Tibial nerve (tissue), 4 donors: ENCODE measurements around the gene MGST2. TPM values are rescaled to one million over a fixed set of nuclear protein-coding genes. Genes with fewer than 3 reads are reported as not detected.

Experiments used
- DNase-seq, 2 donors: peaks; one replicate each; pipeline ENCODE4 v3.0.0-alpha.2; 2019; ENCODE audit warnings: low spot score in 2 of 2
- H3K27ac ChIP-seq, 4 donors: fragments of 200-600 bp; sonication (generic) in 3 of 4; one replicate each; pipeline ENCODE4 v1.5.1; 2017 to 2019; ENCODE audit warnings: mild to moderate bottlenecking in 1 of 4
- H3K27me3 ChIP-seq, 2 donors: fragments of 200-600 bp; sonication (generic) in 1 of 2; one replicate each; pipeline versions ENCODE4 v1.5.1 to v1.6.0; 2017 to 2019
- H3K36me3 ChIP-seq, 3 donors: fragments of 200-600 bp; sonication (generic); one replicate each; pipeline ENCODE4 v1.5.1; 2018 to 2019
- H3K4me1 ChIP-seq, 4 donors: fragments of 200-600 bp; sonication (generic) in 3 of 4; one replicate each; pipeline ENCODE4 v1.5.1; 2017 to 2019
- H3K4me3 ChIP-seq, 4 donors: fragments of 200-600 bp; sonication (generic) in 3 of 4; one replicate each; pipeline ENCODE4 v1.5.1; 2017 to 2019; ENCODE audit warnings: mild to moderate bottlenecking in 1 of 4, moderate library complexity in 1 of 4
- H3K9me3 ChIP-seq, 4 donors: fragments of 200-600 bp; sonication (generic) in 3 of 4; one replicate each; pipeline ENCODE4 v1.5.1; 2017 to 2019
- EP300 ChIP-seq, 2 donors: sonication (generic); formaldehyde crosslinking; IDR thresholded peaks; one replicate each; pipeline ENCODE4 v1.6.1; 2017; ENCODE audit warnings: antibody characterized with exemption in 2 of 2, mild to moderate bottlenecking in 1 of 2
- POLR2A ChIP-seq, 2 donors: fragments of 450-650 bp; IDR thresholded peaks; one replicate each; pipeline ENCODE4 v1.6.1; 2017; ENCODE audit warnings: antibody characterized with exemption in 2 of 2, mild to moderate bottlenecking in 2 of 2, moderate library complexity in 2 of 2
- WGBS, 2 donors: methylation state at CpG; one replicate each; pipeline ENCODE4 v1.1.5; 2018; 5-methylcytosine and 5-hydroxymethylcytosine counted together
- total RNA-seq, 4 donors: library from RNA; depleted of rRNA; stranded (reverse); fragments of >200 nt; gene quantifications; one replicate each; pipeline ENCODE4 v1.1.0, GENCODE V29; 2016
- TF ChIP-seq, protein P1 (sequence below), 5 experiments: fragments of 200-600 bp in 3 of 5; fragments of 450-650 bp in 2 of 5; sonication (generic) in 3 of 5; IDR thresholded peaks; one replicate each; pipeline ENCODE4 v1.5.1; 2016 to 2019; ENCODE audit warnings: antibody characterized with exemption in 5 of 5, mild to moderate bottlenecking in 3 of 5, moderate library complexity in 2 of 5

The MGST2 gene
- total RNA-seq, 4 donors from 2014 or later: 12.2 to 27.3 (median 26.8) TPM

DNA sequence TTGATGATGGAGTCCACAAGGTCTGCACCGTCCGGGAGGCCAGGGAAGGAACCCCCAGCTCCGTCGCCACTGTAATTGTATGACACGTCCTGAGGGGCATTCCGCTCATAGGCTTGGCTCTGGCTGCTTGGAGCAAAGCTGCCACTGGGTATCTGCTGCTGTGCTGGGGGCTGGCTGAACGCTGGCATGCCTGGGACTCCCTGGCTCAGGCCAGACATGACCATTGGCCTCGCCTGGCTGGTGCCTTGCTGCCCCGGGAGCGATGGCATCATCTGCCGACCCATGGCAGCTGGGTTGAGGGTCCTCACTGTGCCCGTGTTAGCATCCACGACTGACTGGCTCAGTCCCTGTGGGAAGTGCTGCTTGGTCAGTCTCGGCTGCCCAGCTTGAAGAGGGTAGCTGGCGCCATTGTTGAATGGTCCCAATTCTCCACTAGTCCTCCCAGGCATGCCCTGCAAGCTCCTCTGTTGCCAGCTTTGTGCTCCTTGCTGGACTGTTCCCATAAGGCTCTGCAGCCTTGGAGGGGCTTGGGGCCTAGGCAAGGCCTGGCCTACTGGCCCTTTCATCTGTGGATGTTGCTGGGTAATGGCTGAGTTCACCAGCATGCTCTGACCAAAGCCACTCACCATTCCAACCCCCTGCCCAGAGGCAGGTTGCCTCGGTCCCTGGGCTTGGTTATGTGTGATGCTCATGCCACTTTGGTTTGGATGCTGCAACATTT is 53.9 kb downstream of the MGST2 start:
- no peak for TF ChIP-seq EP300 (IDR thresholded peaks at IDR 0.05)
- TF ChIP-seq POLR2A (IDR thresholded peaks at IDR 0.05): no peak
- TF ChIP-seq, protein P1, sequence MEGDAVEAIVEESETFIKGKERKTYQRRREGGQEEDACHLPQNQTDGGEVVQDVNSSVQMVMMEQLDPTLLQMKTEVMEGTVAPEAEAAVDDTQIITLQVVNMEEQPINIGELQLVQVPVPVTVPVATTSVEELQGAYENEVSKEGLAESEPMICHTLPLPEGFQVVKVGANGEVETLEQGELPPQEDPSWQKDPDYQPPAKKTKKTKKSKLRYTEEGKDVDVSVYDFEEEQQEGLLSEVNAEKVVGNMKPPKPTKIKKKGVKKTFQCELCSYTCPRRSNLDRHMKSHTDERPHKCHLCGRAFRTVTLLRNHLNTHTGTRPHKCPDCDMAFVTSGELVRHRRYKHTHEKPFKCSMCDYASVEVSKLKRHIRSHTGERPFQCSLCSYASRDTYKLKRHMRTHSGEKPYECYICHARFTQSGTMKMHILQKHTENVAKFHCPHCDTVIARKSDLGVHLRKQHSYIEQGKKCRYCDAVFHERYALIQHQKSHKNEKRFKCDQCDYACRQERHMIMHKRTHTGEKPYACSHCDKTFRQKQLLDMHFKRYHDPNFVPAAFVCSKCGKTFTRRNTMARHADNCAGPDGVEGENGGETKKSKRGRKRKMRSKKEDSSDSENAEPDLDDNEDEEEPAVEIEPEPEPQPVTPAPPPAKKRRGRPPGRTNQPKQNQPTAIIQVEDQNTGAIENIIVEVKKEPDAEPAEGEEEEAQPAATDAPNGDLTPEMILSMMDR (IDR thresholded peaks at IDR 0.05): no peak
- Histone ChIP-seq H3K27ac (no peak overlapping the region), H3K27me3 (no peaks in the 10 kb centered on the region), H3K4me1 (no peaks in the 10 kb centered on the region), H3K36me3 (peaks cover 0 to 43% (median 0%) of the 10 kb centered on the region in 3 donors), H3K9me3 (no peaks in the 10 kb centered on the region), H3K4me3 (no peak overlapping the region)
- WGBS, 2 donors: 91 to 93% methylated on average over 12 to 14 of the region's 16 CpGs
- DNase-seq: no peak

DNA sequence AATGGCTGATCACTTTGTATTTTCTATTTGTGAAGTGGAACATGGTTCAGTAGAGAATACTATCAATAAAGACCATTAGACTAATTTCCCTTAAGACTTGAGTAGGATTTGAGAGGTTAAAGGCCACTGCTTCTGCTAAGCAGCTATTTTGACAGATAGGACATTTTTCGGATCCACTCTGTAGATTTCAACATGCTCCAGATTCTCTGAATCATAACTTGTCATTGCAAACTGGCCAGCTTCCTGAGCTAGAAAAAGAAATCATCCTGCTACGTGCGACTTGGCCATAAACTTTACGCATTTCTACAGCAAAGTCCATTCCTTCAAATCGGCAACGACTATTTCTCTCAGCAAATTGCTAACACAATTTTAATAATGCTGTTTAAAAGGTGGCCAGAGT is 55.2 kb downstream of the MGST2 start:
- TF ChIP-seq, protein P1 (IDR thresholded peaks at IDR 0.05): no peak
- TF ChIP-seq EP300 (IDR thresholded peaks at IDR 0.05) (no peak), POLR2A (IDR thresholded peaks at IDR 0.05) (no peak)
- Histone ChIP-seq H3K9me3 (no peaks in the 10 kb centered on the region), H3K36me3 (peaks cover 0 to 46% (median 0%) of the 10 kb centered on the region in 3 donors), H3K27me3 (no peaks in the 10 kb centered on the region), H3K27ac (no peak overlapping the region), H3K4me1 (no peaks in the 10 kb centered on the region), H3K4me3 (no peak overlapping the region)
- WGBS, 2 donors: 86 to 90% methylated on average over 6 of the region's 6 CpGs
- DNase-seq: no peak

DNA sequence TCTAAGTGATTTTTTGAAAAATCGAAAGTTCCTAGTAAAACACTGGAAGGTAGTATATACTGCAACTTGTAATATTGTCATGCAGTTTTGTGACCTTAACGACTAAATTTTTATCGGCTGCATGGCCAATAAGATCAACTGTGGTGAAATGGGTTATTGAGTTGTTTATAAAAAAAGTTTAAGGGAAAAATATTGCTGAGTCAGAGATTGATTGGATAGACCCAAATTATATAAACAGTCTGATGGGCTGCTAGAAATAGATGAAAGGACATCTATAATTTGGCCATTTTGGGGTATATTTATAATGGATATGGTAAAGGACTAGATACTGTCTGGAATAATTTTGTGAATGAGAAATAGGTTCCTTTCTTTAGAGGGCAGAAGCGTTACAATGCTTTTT is 56.2 kb downstream of the MGST2 start:
- 72 to 74% methylated on average over 4 of the region's 4 CpGs for whole genome bisulfite sequencing, 2 donors
- Histone ChIP-seq H3K9me3 (no peaks in the 10 kb centered on the region), H3K27me3 (no peaks in the 10 kb centered on the region), H3K4me3 (no peak overlapping the region), H3K27ac (no peak overlapping the region), H3K4me1 (no peaks in the 10 kb centered on the region), H3K36me3 (peaks cover 0 to 43% (median 0%) of the 10 kb centered on the region in 3 donors)
- DNase-seq: no peak
- TF ChIP-seq, protein P1 (IDR thresholded peaks at IDR 0.05): no peak
- TF ChIP-seq EP300 (IDR thresholded peaks at IDR 0.05): no peak
- no peak for TF ChIP-seq POLR2A (IDR thresholded peaks at IDR 0.05)

DNA sequence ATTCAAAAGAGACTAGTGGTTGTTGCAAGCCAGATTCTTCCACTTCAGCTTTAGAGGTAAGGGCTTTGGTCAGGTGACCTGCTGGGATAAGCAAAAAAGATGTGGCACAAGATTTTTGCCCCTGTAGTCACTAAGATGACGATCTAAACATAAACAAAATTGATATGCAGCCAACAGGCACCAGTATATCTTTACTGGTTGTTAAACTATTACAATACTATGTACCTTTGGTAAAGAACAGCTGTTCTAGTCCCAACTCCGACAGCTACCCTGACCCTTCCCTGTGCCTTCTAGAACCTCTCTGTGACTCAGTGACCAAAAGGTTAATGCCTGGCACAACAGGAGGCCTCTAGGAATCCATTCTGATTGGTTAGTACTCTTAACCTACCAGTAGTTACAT is 59.6 kb downstream of the MGST2 start:
- no peak overlapping the region for H3K27ac ChIP-seq
- H3K36me3 ChIP-seq: peaks cover 0 to 35% (median 0%) of the 10 kb centered on the region in 3 donors
- H3K27me3 ChIP-seq: no peaks in the 10 kb centered on the region
- TF ChIP-seq EP300 (IDR thresholded peaks at IDR 0.05) (no peak), POLR2A (IDR thresholded peaks at IDR 0.05) (no peak)
- TF ChIP-seq, protein P1 (IDR thresholded peaks at IDR 0.05): no peak
- no peak for DNase-seq
- 87 to 98% methylated on average over 2 of the region's 2 CpGs for WGBS, 2 donors
- no peaks in the 10 kb centered on the region for H3K4me1 ChIP-seq
- H3K4me3 ChIP-seq: no peak overlapping the region
- H3K9me3 ChIP-seq: no peaks in the 10 kb centered on the region

DNA sequence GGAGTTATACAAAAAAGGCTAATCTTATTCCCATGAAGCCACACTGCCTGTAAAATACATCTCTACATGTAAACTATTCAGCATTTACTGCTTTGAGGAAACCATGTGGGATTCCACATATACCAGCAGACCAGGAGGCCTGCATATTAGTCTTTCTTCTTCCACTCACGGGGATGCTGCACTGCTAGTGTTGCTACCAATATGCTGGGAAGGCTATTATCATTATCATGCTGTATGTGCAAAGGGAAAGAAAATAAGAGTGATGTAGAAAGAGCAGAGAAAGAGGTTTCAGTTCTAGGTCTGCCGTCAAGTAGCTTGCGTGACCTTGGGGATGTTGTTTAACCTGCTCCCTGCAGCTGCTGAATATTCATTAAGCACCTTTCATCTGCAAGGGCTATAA is 61.0 kb downstream of the MGST2 start:
- Histone ChIP-seq H3K27me3 (no peaks in the 10 kb centered on the region), H3K4me1 (no peaks in the 10 kb centered on the region), H3K9me3 (no peaks in the 10 kb centered on the region), H3K27ac (no peak overlapping the region), H3K4me3 (no peak overlapping the region), H3K36me3 (peaks cover 0 to 35% (median 0%) of the 10 kb centered on the region in 3 donors)
- TF ChIP-seq POLR2A (IDR thresholded peaks at IDR 0.05) (no peak), EP300 (IDR thresholded peaks at IDR 0.05) (no peak)
- TF ChIP-seq, protein P1 (IDR thresholded peaks at IDR 0.05): no peak
- no peak for DNase-seq
- WGBS, 2 donors: 77 to 78% methylated on average over 3 of the region's 3 CpGs
